Activated naive CD4-positive, alpha-beta T cell treated with anti-CD3 and anti-CD28 coated beads, Interleukin-2, amount 50 U/mL, for 24 hours (primary cell): Measurements from ENCODE around the gene WDR27.
"Not testable (repeated sequence)": the region's sequence is repeated elsewhere in the genome, so short reads cannot be mapped to it uniquely, and the experiment has no call there.

Experiments used
- H3K27ac Mint-ChIP-seq: one replicate; pipeline ENCODE4 v1.8.0; 2021; ENCODE audit warnings: mild to moderate bottlenecking, mixed read lengths
- H3K27me3 Mint-ChIP-seq: one replicate; pipeline ENCODE4 v1.8.0; 2021; ENCODE audit warnings: mixed read lengths
- H3K36me3 Mint-ChIP-seq: one replicate; pipeline ENCODE4 v1.8.0; 2021; ENCODE audit warnings: mixed read lengths
- H3K4me1 Mint-ChIP-seq: one replicate; pipeline ENCODE4 v1.8.0; 2021; ENCODE audit warnings: mixed read lengths
- H3K4me3 Mint-ChIP-seq: one replicate; pipeline ENCODE4 v1.8.0; 2021; ENCODE audit warnings: mild to moderate bottlenecking, mixed read lengths
- H3K9me3 Mint-ChIP-seq: one replicate; pipeline ENCODE4 v1.8.0; 2021; ENCODE audit warnings: mixed read lengths

WDR27 gene

GRCh38 chr6:169533301-169534038 lies 168.4 kb downstream of the WDR27 start:
- H3K36me3 Mint-ChIP-seq, result peaks cover 20% of the 10 kb centered on the region
- H3K4me3 Mint-ChIP-seq, result no peak overlapping the region
- no peak overlapping the region for H3K27ac Mint-ChIP-seq
- peaks cover 17% of the 10 kb centered on the region for H3K9me3 Mint-ChIP-seq
- no peaks in the 10 kb centered on the region for H3K27me3 Mint-ChIP-seq
- peaks cover 16% of the 10 kb centered on the region for H3K4me1 Mint-ChIP-seq

- Mint-ChIP-seq H3K9me3 (peaks cover 7% of the 10 kb centered on the region), H3K4me3 (no peak overlapping the region), H3K27me3 (no peaks in the 10 kb centered on the region), H3K27ac (no peak overlapping the region), H3K4me1 (peaks cover 16% of the 10 kb centered on the region), H3K36me3 (peaks cover 7% of the 10 kb centered on the region)
Observed at GRCh38 chr6:169530752-169531123, 171.1 kb downstream of the WDR27 start.

GRCh38 chr6:169529931-169530751 lies 171.7 kb downstream of the WDR27 start:
- H3K27me3 Mint-ChIP-seq, result no peaks in the 10 kb centered on the region
- no peak overlapping the region for H3K4me3 Mint-ChIP-seq
- H3K27ac Mint-ChIP-seq, result no peak overlapping the region
- peaks cover 6% of the 10 kb centered on the region for H3K36me3 Mint-ChIP-seq
- H3K4me1 Mint-ChIP-seq, result peaks cover 16% of the 10 kb centered on the region
- H3K9me3 Mint-ChIP-seq, result peaks cover 5% of the 10 kb centered on the region

GRCh38 chr6:169528755-169529154 lies 173.1 kb downstream of the WDR27 start:
- H3K4me1 Mint-ChIP-seq, result peaks cover 16% of the 10 kb centered on the region
- no peaks in the 10 kb centered on the region for H3K27me3 Mint-ChIP-seq
- H3K4me3 Mint-ChIP-seq, result no peak overlapping the region
- H3K9me3 Mint-ChIP-seq, result peaks cover 5% of the 10 kb centered on the region
- no peak overlapping the region for H3K27ac Mint-ChIP-seq
- H3K36me3 Mint-ChIP-seq, result peaks cover 3% of the 10 kb centered on the region

- Mint-ChIP-seq H3K36me3 (peaks cover 2% of the 10 kb centered on the region), H3K4me1 (peaks cover 16% of the 10 kb centered on the region), H3K27me3 (no peaks in the 10 kb centered on the region)
Observed at GRCh38 chr6:169527306-169527705, 174.5 kb downstream of the WDR27 start.

GRCh38 chr6:169521825-169522224 lies 180.0 kb downstream of the WDR27 start:
- peaks cover 17% of the 10 kb centered on the region for H3K36me3 Mint-ChIP-seq
- no peaks in the 10 kb centered on the region for H3K4me1 Mint-ChIP-seq
- H3K27ac Mint-ChIP-seq, result no peak overlapping the region
- peaks cover 14% of the 10 kb centered on the region for H3K9me3 Mint-ChIP-seq
- no peaks in the 10 kb centered on the region for H3K27me3 Mint-ChIP-seq
- H3K4me3 Mint-ChIP-seq, result no peak overlapping the region

More at GRCh38 chr6:169527306-169527705, 174.5 kb downstream of the WDR27 start:
- no peak overlapping the region for H3K27ac Mint-ChIP-seq
- H3K9me3 Mint-ChIP-seq, result no peaks in the 10 kb centered on the region
- H3K4me3 Mint-ChIP-seq, result no peak overlapping the region

- no peak overlapping the region for H3K4me3 Mint-ChIP-seq
- H3K27ac Mint-ChIP-seq, result no peak overlapping the region
- H3K36me3 Mint-ChIP-seq, result peaks cover 17% of the 10 kb centered on the region
- no peaks in the 10 kb centered on the region for H3K27me3 Mint-ChIP-seq
- H3K9me3 Mint-ChIP-seq, result peaks cover 14% of the 10 kb centered on the region
- no peaks in the 10 kb centered on the region for H3K4me1 Mint-ChIP-seq
Observed at GRCh38 chr6:169520104-169520503, 181.7 kb downstream of the WDR27 start.

GRCh38 chr6:169518451-169518850 lies 183.4 kb downstream of the WDR27 start:
- peaks cover 17% of the 10 kb centered on the region for H3K36me3 Mint-ChIP-seq
- H3K4me1 Mint-ChIP-seq, result no peaks in the 10 kb centered on the region
- H3K9me3 Mint-ChIP-seq, result peaks cover 14% of the 10 kb centered on the region
- H3K4me3 Mint-ChIP-seq, result no peak overlapping the region
- H3K27ac Mint-ChIP-seq, result no peak overlapping the region
- H3K27me3 Mint-ChIP-seq, result no peaks in the 10 kb centered on the region

GRCh38 chr6:169513478-169514193 lies 188.2 kb downstream of the WDR27 start:
- no peaks in the 10 kb centered on the region for H3K4me1 Mint-ChIP-seq
- no peak overlapping the region for H3K27ac Mint-ChIP-seq
- peaks cover 1% of the 10 kb centered on the region for H3K9me3 Mint-ChIP-seq
- H3K27me3 Mint-ChIP-seq, result no peaks in the 10 kb centered on the region
- no peak overlapping the region for H3K4me3 Mint-ChIP-seq
- H3K36me3 Mint-ChIP-seq, result peaks cover under 1% of the 10 kb centered on the region

- not testable (repeated sequence) for H3K4me3 Mint-ChIP-seq, H3K27ac Mint-ChIP-seq, H3K27me3 Mint-ChIP-seq, H3K4me1 Mint-ChIP-seq, H3K36me3 Mint-ChIP-seq, H3K9me3 Mint-ChIP-seq
Observed at GRCh38 chr6:169511785-169512184, 190.0 kb downstream of the WDR27 start.

GRCh38 chr6:169510871-169511270 lies 191.0 kb downstream of the WDR27 start:
- Mint-ChIP-seq H3K4me1 (no peaks in the 10 kb centered on the region), H3K36me3 (peaks cover 7% of the 10 kb centered on the region), H3K9me3 (no peaks in the 10 kb centered on the region), H3K27me3 (no peaks in the 10 kb centered on the region), H3K4me3 (no peak overlapping the region), H3K27ac (no peak overlapping the region)

- H3K9me3 Mint-ChIP-seq, result no peaks in the 10 kb centered on the region
- H3K36me3 Mint-ChIP-seq, result peaks cover 7% of the 10 kb centered on the region
- H3K4me3 Mint-ChIP-seq, result no peak overlapping the region
- no peaks in the 10 kb centered on the region for H3K27me3 Mint-ChIP-seq
- no peaks in the 10 kb centered on the region for H3K4me1 Mint-ChIP-seq
- H3K27ac Mint-ChIP-seq, result no peak overlapping the region
Observed at GRCh38 chr6:169508452-169508851, 193.4 kb downstream of the WDR27 start.

- no peak overlapping the region for H3K4me3 Mint-ChIP-seq
- no peak overlapping the region for H3K27ac Mint-ChIP-seq
- H3K4me1 Mint-ChIP-seq, result no peaks in the 10 kb centered on the region
- H3K36me3 Mint-ChIP-seq, result peaks cover 7% of the 10 kb centered on the region
- H3K27me3 Mint-ChIP-seq, result no peaks in the 10 kb centered on the region
- H3K9me3 Mint-ChIP-seq, result no peaks in the 10 kb centered on the region
Observed at GRCh38 chr6:169503422-169504152, 198.2 kb downstream of the WDR27 start.

GRCh38 chr6:169502445-169502844 lies 199.4 kb downstream of the WDR27 start:
- Mint-ChIP-seq H3K27ac (no peak overlapping the region), H3K27me3 (no peaks in the 10 kb centered on the region), H3K9me3 (no peaks in the 10 kb centered on the region), H3K36me3 (no peaks in the 10 kb centered on the region), H3K4me1 (no peaks in the 10 kb centered on the region), H3K4me3 (no peak overlapping the region)

GRCh38 chr6:169501777-169502313 lies 200.0 kb downstream of the WDR27 start:
- Mint-ChIP-seq H3K4me1 (no peaks in the 10 kb centered on the region), H3K9me3 (no peaks in the 10 kb centered on the region), H3K27ac (no peak overlapping the region), H3K36me3 (no peaks in the 10 kb centered on the region), H3K27me3 (no peaks in the 10 kb centered on the region), H3K4me3 (no peak overlapping the region)
